ENCODE results near the gene IGFL4. TPM values are rescaled to one million over a fixed set of nuclear protein-coding genes. Genes with fewer than 3 reads are reported as not detected.

The IGFL4 gene
- total RNA-seq, 4 donors from 2014 or later = not detected

GRCh38 chr19:46033401-46033800 is 7.4 kb downstream of the IGFL4 start:
- no peaks in the 10 kb centered on the region for H3K4me1 ChIP-seq
- H3K27me3 ChIP-seq = no peaks in the 10 kb centered on the region
- TF ChIP-seq POLR2A (IDR thresholded peaks at IDR 0.05) (no peak), CTCF (IDR thresholded peaks at IDR 0.05) (no peak)
- no peak overlapping the region for H3K27ac ChIP-seq
- H3K36me3 ChIP-seq = no peaks in the 10 kb centered on the region
- H3K4me3 ChIP-seq = no peak overlapping the region
- H3K9me3 ChIP-seq = no peaks in the 10 kb centered on the region
- DNase-seq = no peak

- no peaks in the 10 kb centered on the region for H3K9me3 ChIP-seq
- TF ChIP-seq CTCF (IDR thresholded peaks at IDR 0.05) (no peak), POLR2A (IDR thresholded peaks at IDR 0.05) (no peak)
- no peak overlapping the region for H3K27ac ChIP-seq
- H3K4me1 ChIP-seq = no peaks in the 10 kb centered on the region
- H3K4me3 ChIP-seq = no peak overlapping the region
- H3K36me3 ChIP-seq = no peaks in the 10 kb centered on the region
- DNase-seq = no peak
- H3K27me3 ChIP-seq = no peaks in the 10 kb centered on the region
Observed at GRCh38 chr19:46032597-46033025, 8.2 kb downstream of the IGFL4 start.

- DNase-seq = no peak
- TF ChIP-seq POLR2A (IDR thresholded peaks at IDR 0.05) (no peak), CTCF (IDR thresholded peaks at IDR 0.05) (no peak)
- Histone ChIP-seq H3K27me3 (no peaks in the 10 kb centered on the region), H3K9me3 (no peaks in the 10 kb centered on the region), H3K4me3 (no peak overlapping the region), H3K4me1 (no peaks in the 10 kb centered on the region), H3K27ac (no peak overlapping the region), H3K36me3 (no peaks in the 10 kb centered on the region)
Observed at GRCh38 chr19:46031781-46032596, 8.8 kb downstream of the IGFL4 start.

GRCh38 chr19:46030812-46031550 is 9.8 kb downstream of the IGFL4 start:
- DNase-seq = peak in 1 of 3 donors; percentile 11
- TF ChIP-seq CTCF (IDR thresholded peaks at IDR 0.05) (no peak), POLR2A (IDR thresholded peaks at IDR 0.05) (no peak)
- Histone ChIP-seq H3K9me3 (no peaks in the 10 kb centered on the region), H3K27me3 (no peaks in the 10 kb centered on the region), H3K27ac (no peak overlapping the region), H3K36me3 (no peaks in the 10 kb centered on the region), H3K4me3 (no peak overlapping the region), H3K4me1 (no peaks in the 10 kb centered on the region)

- Histone ChIP-seq H3K27me3 (peaks cover 0 to 11% of the 10 kb centered on the region in 2 donors), H3K36me3 (no peaks in the 10 kb centered on the region), H3K9me3 (no peaks in the 10 kb centered on the region), H3K4me3 (no peak overlapping the region), H3K27ac (no peak overlapping the region), H3K4me1 (no peaks in the 10 kb centered on the region)
- TF ChIP-seq CTCF (IDR thresholded peaks at IDR 0.05) = no peak
- TF ChIP-seq POLR2A (IDR thresholded peaks at IDR 0.05) = no peak
- DNase-seq = no peak
Observed at GRCh38 chr19:46025835-46026234, 15.0 kb downstream of the IGFL4 start.
